Fibroblast of skin of left quadriceps (primary cell): ENCODE measurements around the gene TNPO1.
A peak's percentile ranks its signal among the peaks of the same experiment; 100 is the strongest.

Experiments
- DNase-seq, 2 experiments: peaks; one replicate each; pipeline ENCODE4 v3.0.0-alpha.2; 2013; ENCODE audit warnings: low read depth in 2 of 2

TNPO1 gene

GRCh38 chr5:72818866-72819534 is 2.5 kb downstream of the TNPO1 start:
- DNase-seq, result no peak

- no peak for DNase-seq
These were observed 5.3 kb downstream of the TNPO1 start for GRCh38 chr5:72821776-72822175.

- DNase-seq, result no peak
These were observed 6.5 kb downstream of the TNPO1 start for GRCh38 chr5:72822944-72823343.

- no peak for DNase-seq
These were observed 13.2 kb downstream of the TNPO1 start for GRCh38 chr5:72829707-72830106.

- no peak for DNase-seq
These were observed 13.9 kb downstream of the TNPO1 start for GRCh38 chr5:72830362-72830761.

GRCh38 chr5:72831685-72832084 is 15.2 kb downstream of the TNPO1 start:
- DNase-seq, result no peak

- DNase-seq, result no peak
These were observed 18.5 kb downstream of the TNPO1 start for GRCh38 chr5:72834924-72835323.

GRCh38 chr5:72835633-72836032 is 19.2 kb downstream of the TNPO1 start:
- no peak for DNase-seq

GRCh38 chr5:72836810-72837209 is 20.3 kb downstream of the TNPO1 start:
- no peak for DNase-seq

GRCh38 chr5:72837524-72838096 is 21.1 kb downstream of the TNPO1 start:
- DNase-seq, result no peak

GRCh38 chr5:72840041-72840440 is 23.6 kb downstream of the TNPO1 start:
- DNase-seq, result no peak

GRCh38 chr5:72841756-72842535 is 25.5 kb downstream of the TNPO1 start:
- DNase-seq, result no peak

- DNase-seq, result no peak
These were observed 26.4 kb downstream of the TNPO1 start for GRCh38 chr5:72842816-72843215.

GRCh38 chr5:72844218-72844603 is 27.8 kb downstream of the TNPO1 start:
- no peak for DNase-seq

- no peak for DNase-seq
These were observed 29.4 kb downstream of the TNPO1 start for GRCh38 chr5:72845889-72846288.

- DNase-seq, result no peak
These were observed 30.0 kb downstream of the TNPO1 start for GRCh38 chr5:72846483-72846882.

- peak in 1 of 2 experiments; percentile 33 for DNase-seq
These were observed 31.0 kb downstream of the TNPO1 start for GRCh38 chr5:72847439-72847838.

- DNase-seq, result peak; percentile 81 to 82
These were observed 31.6 kb downstream of the TNPO1 start for GRCh38 chr5:72847989-72848473.

- no peak for DNase-seq
These were observed 32.3 kb downstream of the TNPO1 start for GRCh38 chr5:72848474-72849428.

GRCh38 chr5:72849546-72849945 is 33.1 kb downstream of the TNPO1 start:
- DNase-seq, result no peak

- no peak for DNase-seq
These were observed 33.7 kb downstream of the TNPO1 start for GRCh38 chr5:72850113-72850512.

- DNase-seq, result no peak
These were observed 35.9 kb downstream of the TNPO1 start for GRCh38 chr5:72852356-72852755.
